Ramos (cell line): ENCODE data around the gene EIF5.

Experiments
- in situ Hi-C: fragments of 300-500 bp; cut with MboI; formaldehyde crosslinking; loops from one replicate; pipeline ENCODE4 v1.14.3; 2022; ENCODE audit warnings: low sequenced_read_pairs; ENCODE audit not compliant: unreplicated experiment

The EIF5 gene

DNA sequence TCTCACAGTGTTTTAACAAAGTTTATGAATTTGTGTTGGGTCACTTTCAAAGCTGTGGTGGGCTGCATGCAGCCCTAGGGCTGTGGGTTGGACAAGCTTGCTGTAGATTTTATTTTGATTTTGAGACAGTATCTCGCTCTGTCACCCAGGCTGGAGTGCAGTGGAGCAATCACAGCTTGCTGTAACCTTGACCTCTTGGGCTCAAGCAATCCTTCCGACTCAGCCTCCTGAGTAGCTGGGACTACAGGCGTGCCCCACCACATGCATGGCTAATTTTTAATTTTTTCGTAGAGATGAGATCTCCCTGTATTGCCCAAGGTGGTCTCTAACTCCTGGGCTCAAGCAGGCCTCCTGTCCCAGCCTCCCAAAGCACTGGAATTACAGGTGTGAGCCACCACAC is 56.6 kb downstream of the EIF5 start:
- in situ Hi-C loops, result no loop called here

- in situ Hi-C loops, result no loop called here
Measured at GRCh38 chr14:103391048-103391447, 57.0 kb downstream of the EIF5 start.

- in situ Hi-C loops, result no loop called here
Measured at GRCh38 chr14:103392106-103392505, 58.1 kb downstream of the EIF5 start.

- in situ Hi-C loops, result no loop called here
Measured at GRCh38 chr14:103392572-103392971, 58.5 kb downstream of the EIF5 start.

- in situ Hi-C loops, result no loop called here
Measured at GRCh38 chr14:103393070-103393469, 59.0 kb downstream of the EIF5 start.

GRCh38 chr14:103393676-103394626 is 59.9 kb downstream of the EIF5 start:
- in situ Hi-C loops, result no loop called here
